H1 (cell line): ENCODE measurements around the gene TGFB1. TPM values are rescaled to one million over a fixed set of nuclear protein-coding genes. Genes with fewer than 3 reads are reported as not detected.

Experiments
- CTCF ChIA-PET: fragments of 300-600 bp; sonication (Branson Sonifier 250); formaldehyde crosslinking; loops from one replicate; lab custom pipeline; 2021; ENCODE audit not compliant: partially characterized antibody; lab: Charles Lee
- POLR2A ChIA-PET: fragments of 300-600 bp; sonication (Branson Sonifier 250); formaldehyde crosslinking; loops from one replicate; lab custom pipeline; 2021; ENCODE audit warnings: inconsistent platforms; ENCODE audit not compliant: partially characterized antibody; lab: Charles Lee
- DNase-seq, 2 experiments: peaks; one replicate each; pipeline versions ENCODE4 v3.0.0 to v3.0.0-alpha.2; 2010 to 2022; ENCODE audit warnings: low spot score in 2 of 2, low read depth in 1 of 2, mixed read lengths in 1 of 2
- FAIRE-seq: peaks from 2 replicates; lab custom pipeline; 2011; peaks lifted over from hg19 to GRCh38; lab: Jason Lieb, UNC
- H2AFZ ChIP-seq: 2 replicates; pipeline ENCODE4 v1.8.1; 2012; ENCODE audit warnings: low read length, inconsistent platforms
- H2AK5ac ChIP-seq: 2 replicates; pipeline ENCODE4 v1.6.1; 2013; ENCODE audit warnings: low read depth, low read length
- H2BK120ac ChIP-seq: replicated peaks from 2 replicates; pipeline ENCODE3; 2013; ENCODE audit warnings: low read depth, low read length, inconsistent platforms
- H2BK12ac ChIP-seq: 2 replicates; pipeline ENCODE4 v1.6.1; 2013; ENCODE audit warnings: low read depth, low read length
- H2BK15ac ChIP-seq: 2 replicates; pipeline ENCODE4 v1.6.1; 2013; ENCODE audit warnings: low read length
- H2BK20ac ChIP-seq: 2 replicates; pipeline ENCODE4 v1.6.1; 2013; ENCODE audit warnings: low read length
- H2BK5ac ChIP-seq: 2 replicates; pipeline ENCODE4 v1.6.1; 2013; ENCODE audit warnings: low read depth, low read length
- H3K14ac ChIP-seq: 2 replicates; pipeline ENCODE4 v1.6.1; 2013; ENCODE audit warnings: inconsistent platforms; ENCODE audit not compliant: insufficient read length
- H3K18ac ChIP-seq: 2 replicates; pipeline ENCODE4 v1.6.1; 2013; ENCODE audit warnings: low read length; ENCODE audit errors: extremely low read depth
- H3K23ac ChIP-seq: 2 replicates; pipeline ENCODE4 v1.6.1; 2013; ENCODE audit warnings: inconsistent platforms; ENCODE audit not compliant: insufficient read length
- H3K23me2 ChIP-seq: 2 replicates; pipeline ENCODE4 v1.6.1; 2013; ENCODE audit warnings: low read depth, low read length
- H3K27ac ChIP-seq: 2 replicates; pipeline ENCODE4 v1.6.1; 2011; ENCODE audit warnings: low read depth, low read length, inconsistent platforms
- H3K27me3 ChIP-seq, 4 experiments: replicated peaks in 1 of 4; 1 replicate in 1 of 4; 2 replicates in 3 of 4; pipeline versions ENCODE4 v1.6.1 to v1.8.1; 2011 to 2013; ENCODE audit warnings: low read length in 3 of 4, mild to moderate bottlenecking in 3 of 4, inconsistent platforms in 2 of 4, mixed read lengths in 2 of 4, moderate library complexity in 1 of 4; ENCODE audit not compliant: control insufficient read depth in 3 of 4, insufficient read depth in 3 of 4; ENCODE audit errors: extremely low read depth in 1 of 4
- H3K36me3 ChIP-seq, 4 experiments: 2 replicates each; pipeline versions ENCODE4 v1.6.1 to v1.8.1; 2011 to 2013; ENCODE audit warnings: mild to moderate bottlenecking in 4 of 4, low read length in 3 of 4, moderate library complexity in 2 of 4, control low read depth in 1 of 4, inconsistent platforms in 1 of 4; ENCODE audit not compliant: insufficient read depth in 4 of 4, control insufficient read depth in 2 of 4
- H3K4ac ChIP-seq: replicated peaks from 2 replicates; pipeline ENCODE3; 2013; ENCODE audit warnings: low read length, low read depth, mixed read lengths, inconsistent platforms; ENCODE audit not compliant: insufficient read length
- H3K4me1 ChIP-seq, 4 experiments: replicated peaks in 1 of 4; 1 replicate in 1 of 4; 2 replicates in 3 of 4; pipeline versions ENCODE4 v1.6.1 to v1.8.1; 2011 to 2013; ENCODE audit warnings: low read length in 3 of 4, inconsistent platforms in 2 of 4, mixed read lengths in 1 of 4; ENCODE audit not compliant: insufficient read depth in 4 of 4, control insufficient read depth in 3 of 4
- H3K4me2 ChIP-seq, 2 experiments: 2 replicates each; pipeline versions ENCODE4 v1.6.1 to v1.8.1; 2011 to 2013; ENCODE audit warnings: low read depth in 2 of 2, low read length in 2 of 2, control low read depth in 1 of 2, inconsistent platforms in 1 of 2, mild to moderate bottlenecking in 1 of 2; ENCODE audit not compliant: insufficient read depth in 1 of 2
- H3K4me3 ChIP-seq, 4 experiments: fragments of 200-600, 300-600 bp in 1 of 4; sonication (generic), shearing (Covaris generic), sonication (Bioruptor Twin) in 1 of 4; 2 replicates each; pipeline versions ENCODE4 v1.5.1 to v1.8.1; 2011 to 2016; ENCODE audit warnings: low read length in 4 of 4, low read depth in 3 of 4, control low read depth in 2 of 4, inconsistent platforms in 2 of 4, mild to moderate bottlenecking in 2 of 4, mixed read lengths in 1 of 4, moderate library complexity in 1 of 4; ENCODE audit not compliant: insufficient read depth in 2 of 4; ENCODE audit errors: extremely low read depth in 1 of 4
- H3K56ac ChIP-seq: replicated peaks from 2 replicates; pipeline ENCODE3; 2013; ENCODE audit warnings: low read depth, mild to moderate bottlenecking, mixed read lengths, low read length, inconsistent platforms; ENCODE audit not compliant: insufficient read length
- H3K79me1 ChIP-seq: 2 replicates; pipeline ENCODE4 v1.6.1; 2013; ENCODE audit warnings: low read depth, low read length, control low read depth
- H3K79me2 ChIP-seq, 2 experiments: 2 replicates each; pipeline versions ENCODE4 v1.6.1 to v1.8.1; 2012 to 2013; ENCODE audit warnings: low read length in 2 of 2, mild to moderate bottlenecking in 2 of 2, inconsistent platforms in 1 of 2; ENCODE audit not compliant: insufficient read depth in 2 of 2, control insufficient read depth in 1 of 2
- H3K9ac ChIP-seq, 4 experiments: replicated peaks in 1 of 4; 1 replicate in 1 of 4; 2 replicates in 3 of 4; pipeline versions ENCODE4 v1.6.1 to v1.8.1; 2011 to 2013; ENCODE audit warnings: low read depth in 3 of 4, low read length in 3 of 4, control low read depth in 2 of 4, mild to moderate bottlenecking in 2 of 4, moderate library complexity in 2 of 4, inconsistent platforms in 1 of 4; ENCODE audit errors: extremely low read depth in 1 of 4
- H3K9me3 ChIP-seq, 2 experiments: 2 replicates each; pipeline versions ENCODE4 v1.6.1 to v1.8.1; 2012 to 2013; ENCODE audit warnings: mild to moderate bottlenecking in 2 of 2, moderate library complexity in 2 of 2, control low read depth in 1 of 2, inconsistent platforms in 1 of 2, low read depth in 1 of 2, low read length in 1 of 2, mixed read lengths in 1 of 2; ENCODE audit not compliant: insufficient read depth in 2 of 2
- H4K20me1 ChIP-seq, 2 experiments: replicated peaks in 1 of 2; 2 replicates each; pipeline versions ENCODE3 to v1.8.1; 2011 to 2013; ENCODE audit warnings: inconsistent platforms in 2 of 2, low read length in 2 of 2, mild to moderate bottlenecking in 1 of 2; ENCODE audit not compliant: insufficient read depth in 2 of 2, control insufficient read depth in 1 of 2
- H4K5ac ChIP-seq: 2 replicates; pipeline ENCODE4 v1.6.1; 2013; ENCODE audit warnings: low read length, low read depth, mixed read lengths, inconsistent platforms; ENCODE audit not compliant: insufficient read length
- H4K8ac ChIP-seq: 2 replicates; pipeline ENCODE4 v1.8.0; 2013; ENCODE audit warnings: mild to moderate bottlenecking, moderate library complexity, low read length, inconsistent platforms; ENCODE audit not compliant: insufficient read depth; ENCODE audit errors: extremely low read depth
- H4K91ac ChIP-seq: replicated peaks from 2 replicates; pipeline ENCODE3; 2013; ENCODE audit warnings: low read length, mixed read lengths, inconsistent platforms; ENCODE audit not compliant: insufficient read length
- ASH2L ChIP-seq: fragments of 200-600, 300-600 bp; sonication (generic); IDR thresholded peaks from one replicate; pipeline ENCODE4 v1.7.1; 2017; ENCODE audit warnings: low read length
- CEBPB ChIP-seq: IDR thresholded peaks from 2 replicates; pipeline ENCODE4 v1.6.1; 2012; ENCODE audit warnings: low read depth, low read length
- EZH2 ChIP-seq: fragments of 200-600 bp; sonication (generic); IDR thresholded peaks from 2 replicates; pipeline ENCODE4 v1.7.1; 2012; ENCODE audit warnings: low read depth, mild to moderate bottlenecking, moderate library complexity, low read length, inconsistent platforms; ENCODE audit not compliant: severe bottlenecking
- GABPA ChIP-seq: IDR thresholded peaks from 2 replicates; pipeline ENCODE4 v1.6.1; 2011; ENCODE audit warnings: mild to moderate bottlenecking, low read length, moderate library complexity, borderline replicate concordance; ENCODE audit not compliant: insufficient read depth
- JUN ChIP-seq: IDR thresholded peaks from 2 replicates; pipeline ENCODE4 v1.6.1; 2011; ENCODE audit warnings: low read depth, mild to moderate bottlenecking, improper control_type of control experiment, low read length
- POLR2A ChIP-seq, 2 experiments: IDR thresholded peaks; 1 replicate in 1 of 2; 2 replicates in 1 of 2; pipeline ENCODE4 v1.6.1; 2011; ENCODE audit warnings: low read depth in 2 of 2, low read length in 2 of 2, mild to moderate bottlenecking in 2 of 2; ENCODE audit errors: control extremely low read depth in 1 of 2
- POLR2AphosphoS5 ChIP-seq: IDR thresholded peaks from 2 replicates; pipeline ENCODE4 v1.6.1; 2011; ENCODE audit warnings: low read depth, low read length
- WGBS, 2 experiments: shearing (Covaris generic) in 1 of 2; methylation state at CpG; one replicate each; pipeline versions ENCODE4 v1.1.6 to v1.1.7; 2013 to 2015; ENCODE audit warnings: low lambda C conversion rate in 2 of 2, mixed read lengths in 2 of 2, inconsistent platforms in 1 of 2, low coverage in 1 of 2, missing lambda C conversion rate in 1 of 2; ENCODE audit not compliant: insufficient replicate concordance in 2 of 2, insufficient coverage in 1 of 2, insufficient read length in 1 of 2; ENCODE audit errors: extremely low coverage in 1 of 2, missing lambda C conversion rate in 1 of 2; 5-methylcytosine and 5-hydroxymethylcytosine counted together
- polyA plus RNA-seq, 7 experiments: library from polyadenylated mRNA; depleted of rRNA in 3 of 7; stranded (reverse) in 5 of 7; unstranded in 2 of 7; fragments of >200 nt in 5 of 7; fragments of 200-250 nt in 2 of 7; gene quantifications; 1 replicate in 5 of 7; 2 replicates in 1 of 7; 4 replicates in 1 of 7; pipeline versions ENCODE4 v1.2.1 to v1.2.3, GENCODE V29; 2011 to 2013; ENCODE audit warnings: missing spikeins in 2 of 7, mixed read lengths in 2 of 7
- total RNA-seq: library from RNA; stranded (reverse); fragmentation: NEBNext Ultra II Directional; extraction: Animal tissue kit (Norgen Biotek cat#: 25700); gene quantifications from 2 replicates; pipeline ENCODE4 v1.2.1, GENCODE V29; 2021

Gene TGFB1
- total and polyA plus RNA-seq, 2 of the 8 experiments (the other 6 are each of a cell fraction or from before 2014, with no cell fraction given): 1.7 to 10.6 TPM

GRCh38 chr19:41309180-41310032 is 44.3 kb downstream of the TGFB1 start:
- H3K4me1 ChIP-seq: peaks cover 0 to 10% (median under 1%) of the 10 kb centered on the region in 4 experiments; a peak in 3 of 7 replicates
- H3K79me1 ChIP-seq: peaks cover 7% of the 10 kb centered on the region; the same call in 1 of the 2 replicates
- peak overlapping the region in 3 of 4 experiments; percentile 79 to 94 (median 93); a peak in 6 of 7 replicates for H3K9ac ChIP-seq
- H2BK120ac ChIP-seq: no peak overlapping the region
- H4K8ac ChIP-seq: no peak overlapping the region
- peaks cover 0 to 8% of the 10 kb centered on the region in 2 experiments for H4K20me1 ChIP-seq
- peak in 1 of 2 experiments; percentile 48 for DNase-seq
- H2BK12ac ChIP-seq: no peak overlapping the region
- TF ChIP-seq POLR2A (IDR thresholded peaks at IDR 0.05; ENCODE audit: control extremely low read depth in 1 of 2, low read depth in 2 of 2, low read length in 2 of 2): peak in 1 of 2 experiments; percentile 33; a peak in 2 of 3 replicates
- TF ChIP-seq ASH2L: no peak
- TF ChIP-seq GABPA: no peak
- no peak for TF ChIP-seq CEBPB
- no peak for TF ChIP-seq EZH2
- TF ChIP-seq POLR2AphosphoS5: peak; percentile 1; the same call in 1 of the 2 replicates
- no peak for TF ChIP-seq JUN
- no peaks in the 10 kb centered on the region for H3K9me3 ChIP-seq
- H3K36me3 ChIP-seq: peaks cover 21 to 32% (median 25%) of the 10 kb centered on the region in 4 experiments; a peak in 7 of 8 replicates
- 0 out of 2 replicates have a peak overlapping the region, but pooled peaks have one; percentile 92 for H3K27ac ChIP-seq
- ChIA-PET POLR2A (interaction anchor here (0.6 to 22.6 kb wide), 24 partner anchors 13 to 1055 kb away, joined by 3 to 579 read pairs (median 4); partner anchors contain the start of genes ACTMAP, HNRNPUL1 and TGFB1), CTCF (interaction anchor here (0.7 to 7.3 kb wide), 19 partner anchors 10 to 333 kb away, joined by 3 to 63 read pairs (median 4); no protein-coding TSS in a partner anchor)
- WGBS, 2 experiments: 48% methylated on average over 25 of the region's 26 CpGs; no CpG with 5 or more reads in 1 of the 2 experiments
- H3K79me2 ChIP-seq: peaks cover 0 to 8% of the 10 kb centered on the region in 2 experiments; a peak in 2 of 4 replicates
- H3K4me2 ChIP-seq: peak overlapping the region; percentile 80 to 83
- no peak overlapping the region for H2AK5ac ChIP-seq
- H3K27me3 ChIP-seq: no peaks in the 10 kb centered on the region
- peak overlapping the region; percentile 62 to 91 (median 77) for H3K4me3 ChIP-seq
- peak overlapping the region; percentile 80 for H3K56ac ChIP-seq
- H3K23me2 ChIP-seq: peaks cover 7% of the 10 kb centered on the region
- H3K14ac ChIP-seq: no peak overlapping the region
- H4K91ac ChIP-seq: no peak overlapping the region
- H3K23ac ChIP-seq: no peak overlapping the region
- no peak overlapping the region for H2BK15ac ChIP-seq
- no peak overlapping the region for H2AFZ ChIP-seq
- peak overlapping the region; percentile 71 for H2BK5ac ChIP-seq
- H2BK20ac ChIP-seq: no peak overlapping the region
- H3K18ac ChIP-seq: peak overlapping the region; percentile 60; the same call in 1 of the 2 replicates
- FAIRE-seq: no peak
- peak overlapping the region; percentile 45 for H4K5ac ChIP-seq
- no peak overlapping the region for H3K4ac ChIP-seq
